HepG2 (cell line): ENCODE measurements around the gene FAM13B. TPM values are rescaled to one million over a fixed set of nuclear protein-coding genes. Genes with fewer than 3 reads are reported as not detected.

ENCODE experiments used
- ATAC-seq: fragments of 200-7000 bp; cut with Tn5 transposase; 3 replicates; pipeline ENCODE4 v1.9.1; 2020; ENCODE audit warnings: mild to moderate bottlenecking, moderate library complexity
- BruUV-seq: library from RNA; stranded (reverse); fragments of 400-500 nt; replicated peaks from 2 replicates; lab custom pipeline; 2021; lab: Mats Ljungman, UMichigan
- CTCF ChIA-PET: fragments of 300-600 bp; formaldehyde crosslinking; extraction: SDS; loops from one replicate; lab custom pipeline; 2021; ENCODE audit warnings: low total read pairs, inconsistent platforms, low intra/inter-chr PET ratio; lab: Yijun Ruan, JAX
- POLR2A ChIA-PET: fragments of 350-600 bp; sonication (Branson Sonifier 250); formaldehyde crosslinking; loops from one replicate; lab custom pipeline; 2020; ENCODE audit warnings: antibody characterized with exemption, inconsistent platforms; lab: Yijun Ruan, JAX
- DNase-seq: peaks from one replicate; pipeline ENCODE4 v3.0.0-alpha.2; 2015; ENCODE audit warnings: low spot score
- FAIRE-seq: peaks from 3 replicates; lab custom pipeline; 2011; peaks lifted over from hg19 to GRCh38; lab: Jason Lieb, UNC
- H2AFZ ChIP-seq: one replicate; pipeline ENCODE4 v1.6.1; 2011; ENCODE audit warnings: low read length, inconsistent platforms
- H3K27ac ChIP-seq: fragments of 300-600 bp; 3 replicates; pipeline ENCODE4 v1.8.0; 2011; ENCODE audit warnings: mixed run types, mild to moderate bottlenecking, mixed read lengths, low read length, inconsistent platforms; ENCODE audit not compliant: insufficient read depth; ENCODE audit errors: extremely low read length
- H3K27me3 ChIP-seq, 2 experiments: fragments of 200-600 bp in 1 of 2; 2 replicates in 1 of 2; 3 replicates in 1 of 2; pipeline versions ENCODE4 v1.6.0 to v1.8.0; 2011; ENCODE audit warnings: low read length in 2 of 2, mild to moderate bottlenecking in 2 of 2, moderate library complexity in 2 of 2, inconsistent platforms in 1 of 2; ENCODE audit not compliant: insufficient read depth in 2 of 2, control insufficient read depth in 1 of 2
- H3K36me3 ChIP-seq, 2 experiments: fragments of 200-600 bp in 1 of 2; replicated peaks in 1 of 2; 2 replicates in 1 of 2; 3 replicates in 1 of 2; pipeline versions ENCODE4 v1.5.1 to v1.8.0; 2011; ENCODE audit warnings: low read length in 2 of 2, inconsistent platforms in 1 of 2; ENCODE audit not compliant: insufficient read depth in 2 of 2, control insufficient read depth in 1 of 2
- H3K4me1 ChIP-seq: 2 replicates; pipeline ENCODE4 v1.5.1; 2012; ENCODE audit warnings: low read length, inconsistent platforms; ENCODE audit not compliant: insufficient read depth
- H3K4me2 ChIP-seq: 2 replicates; pipeline ENCODE4 v1.6.0; 2011; ENCODE audit warnings: low read depth, low read length, inconsistent platforms
- H3K4me3 ChIP-seq, 3 experiments: fragments of 200-600 bp in 1 of 3; sonication (generic), shearing (Covaris generic) in 1 of 3; replicated peaks in 1 of 3; 2 replicates each; pipeline ENCODE4 v1.5.1; 2011 to 2016; ENCODE audit warnings: low read length in 3 of 3, inconsistent platforms in 2 of 3, low read depth in 2 of 3, mild to moderate bottlenecking in 2 of 3, control low read depth in 1 of 3, mixed read lengths in 1 of 3; ENCODE audit not compliant: insufficient read depth in 1 of 3
- H3K79me2 ChIP-seq: one replicate; pipeline ENCODE4 v1.6.1; 2011; ENCODE audit warnings: low read length, inconsistent platforms; ENCODE audit not compliant: insufficient read depth
- H3K9ac ChIP-seq: 2 replicates; pipeline ENCODE4 v1.6.0; 2011; ENCODE audit warnings: mild to moderate bottlenecking, low read depth, low read length, inconsistent platforms; ENCODE audit not compliant: insufficient read depth
- H3K9me3 ChIP-seq: 2 replicates; pipeline ENCODE4 v1.5.1; 2012; ENCODE audit warnings: mild to moderate bottlenecking, low read length
- H4K20me1 ChIP-seq: 2 replicates; pipeline ENCODE4 v1.6.0; 2011; ENCODE audit warnings: inconsistent platforms, mild to moderate bottlenecking, low read length, moderate library complexity; ENCODE audit not compliant: insufficient read depth
- EED ChIP-seq: sonication (generic); formaldehyde crosslinking; IDR thresholded peaks from 2 replicates; pipeline ENCODE4 v1.5.0; 2020; ENCODE audit warnings: mild to moderate bottlenecking, missing genetic modification reagents
- HNRNPLL ChIP-seq: fragments of 200-400 bp; formaldehyde crosslinking; IDR thresholded peaks from 2 replicates; pipeline ENCODE4 v1.6.1; 2017; ENCODE audit warnings: mild to moderate bottlenecking, low read depth, low read length; ENCODE audit not compliant: poor library complexity, severe bottlenecking
- HNRNPUL1 ChIP-seq: fragments of 200-400 bp; formaldehyde crosslinking; IDR thresholded peaks from 2 replicates; pipeline ENCODE4 v1.6.1; 2017; ENCODE audit warnings: low read depth, mild to moderate bottlenecking, low read length, moderate library complexity
- KDM3A ChIP-seq: IDR thresholded peaks from 2 replicates; pipeline ENCODE4 v1.6.1; 2018; ENCODE audit warnings: low read depth, missing compliant biosample characterization
- KLF16 ChIP-seq, 2 experiments: sonication (generic) in 1 of 2; formaldehyde crosslinking in 1 of 2; IDR thresholded peaks; 2 replicates each; pipeline versions ENCODE4 v1.6.1 to v1.8.0; 2016 to 2023; ENCODE audit warnings: missing genetic modification reagents in 2 of 2, missing compliant biosample characterization in 1 of 2
- LCORL ChIP-seq, 2 experiments: fragments of 450-650 bp in 1 of 2; sonication (generic) in 1 of 2; formaldehyde crosslinking in 1 of 2; IDR thresholded peaks; 2 replicates each; pipeline versions ENCODE4 v1.5.0 to v1.6.1; 2017 to 2020; ENCODE audit warnings: antibody characterized with exemption in 1 of 2, missing genetic modification reagents in 1 of 2
- NR2F6 ChIP-seq, 2 experiments: IDR thresholded peaks; 2 replicates each; pipeline ENCODE4 v1.6.1; 2016; ENCODE audit warnings: antibody characterized with exemption in 1 of 2, mild to moderate bottlenecking in 1 of 2
- RARG ChIP-seq: sonication (generic); formaldehyde crosslinking; IDR thresholded peaks from 2 replicates; pipeline ENCODE4 v1.4.0; 2020; ENCODE audit warnings: low read depth, mild to moderate bottlenecking, missing genetic modification reagents
- SP2 ChIP-seq: sonication (generic); formaldehyde crosslinking; IDR thresholded peaks from 2 replicates; pipeline ENCODE4 v1.5.1; 2020; ENCODE audit warnings: mild to moderate bottlenecking, missing genetic modification reagents
- SPEN ChIP-seq: sonication (generic); formaldehyde crosslinking; IDR thresholded peaks from 2 replicates; pipeline ENCODE4 v1.5.1; 2020; ENCODE audit warnings: low read depth, mild to moderate bottlenecking, missing genetic modification reagents
- TEAD3 ChIP-seq: optimal IDR thresholded peaks from 2 replicates; pipeline ENCODE3; 2016; ENCODE audit warnings: borderline replicate concordance
- TOE1 ChIP-seq: sonication (generic); formaldehyde crosslinking; IDR thresholded peaks from 2 replicates; pipeline ENCODE4 v1.4.0; 2020; ENCODE audit warnings: mild to moderate bottlenecking, missing genetic modification reagents
- ZKSCAN1 ChIP-seq: fragments of 150-350 bp; IDR thresholded peaks from 2 replicates; pipeline ENCODE4 v1.6.1; 2014; ENCODE audit warnings: low read length
- ZMYM3 ChIP-seq: sonication (generic); formaldehyde crosslinking; IDR thresholded peaks from 2 replicates; pipeline ENCODE4 v1.5.1; 2020; ENCODE audit warnings: mild to moderate bottlenecking, missing genetic modification reagents
- ZNF232 ChIP-seq: sonication (generic); formaldehyde crosslinking; IDR thresholded peaks from 2 replicates; pipeline ENCODE4 v1.4.0; 2020; ENCODE audit warnings: missing genetic modification reagents, borderline replicate concordance
- ZNF251 ChIP-seq: sonication (generic); formaldehyde crosslinking; IDR thresholded peaks from 2 replicates; pipeline ENCODE4 v1.9.0; 2021; ENCODE audit warnings: mild to moderate bottlenecking, missing genetic modification reagents
- WGBS: methylation state at CpG from one replicate; pipeline ENCODE4 v1.1.6; 2017; ENCODE audit warnings: low lambda C conversion rate; 5-methylcytosine and 5-hydroxymethylcytosine counted together
- in situ Hi-C: cut with HindIII; loops from 2 replicates; pipeline ENCODE4 v1.10.0; 2017; ENCODE audit warnings: low pct_unique_long_range_greater_than_20kb; ENCODE audit not compliant: extremely low pct_ligation_motif_present
- intact Hi-C: fragments of 100-400 bp; cut with micrococcal nuclease; formaldehyde crosslinking; loops from one replicate; pipeline ENCODE4 v1.10.0; 2022; ENCODE audit not compliant: unreplicated experiment
- polyA plus RNA-seq, 8 experiments: library from polyadenylated mRNA; depleted of rRNA in 3 of 8; stranded (reverse) in 7 of 8; unstranded in 1 of 8; fragments of >200 nt; fragmentation: Illumina TruSeq in 4 of 8; extraction: Trizol in 4 of 8; gene quantifications; 2 replicates each; pipeline versions ENCODE4 v1.2.1 to v1.2.3, GENCODE V29; 2011 to 2016; ENCODE audit warnings: low read depth in 4 of 8, missing spikeins in 1 of 8, mixed read lengths in 1 of 8; ENCODE audit not compliant: insufficient read depth in 1 of 8
- total RNA-seq, 5 experiments: library from RNA; depleted of rRNA; stranded (reverse); fragments of >200 nt; fragmentation: Illumina TruSeq; extraction: Trizol; gene quantifications; 2 replicates each; pipeline ENCODE4 v1.2.3, GENCODE V29; 2016; ENCODE audit warnings: low read depth in 1 of 5
- TF ChIP-seq, protein P1 (sequence below): sonication (generic); formaldehyde crosslinking; IDR thresholded peaks from 2 replicates; pipeline ENCODE4 v1.4.0; 2020; ENCODE audit warnings: missing genetic modification reagents

Gene FAM13B
- total and polyA plus RNA-seq, 2 of the 13 experiments (the other 11 are each of a cell fraction or from before 2014, with no cell fraction given): 6.9 to 11.5 TPM

DNA sequence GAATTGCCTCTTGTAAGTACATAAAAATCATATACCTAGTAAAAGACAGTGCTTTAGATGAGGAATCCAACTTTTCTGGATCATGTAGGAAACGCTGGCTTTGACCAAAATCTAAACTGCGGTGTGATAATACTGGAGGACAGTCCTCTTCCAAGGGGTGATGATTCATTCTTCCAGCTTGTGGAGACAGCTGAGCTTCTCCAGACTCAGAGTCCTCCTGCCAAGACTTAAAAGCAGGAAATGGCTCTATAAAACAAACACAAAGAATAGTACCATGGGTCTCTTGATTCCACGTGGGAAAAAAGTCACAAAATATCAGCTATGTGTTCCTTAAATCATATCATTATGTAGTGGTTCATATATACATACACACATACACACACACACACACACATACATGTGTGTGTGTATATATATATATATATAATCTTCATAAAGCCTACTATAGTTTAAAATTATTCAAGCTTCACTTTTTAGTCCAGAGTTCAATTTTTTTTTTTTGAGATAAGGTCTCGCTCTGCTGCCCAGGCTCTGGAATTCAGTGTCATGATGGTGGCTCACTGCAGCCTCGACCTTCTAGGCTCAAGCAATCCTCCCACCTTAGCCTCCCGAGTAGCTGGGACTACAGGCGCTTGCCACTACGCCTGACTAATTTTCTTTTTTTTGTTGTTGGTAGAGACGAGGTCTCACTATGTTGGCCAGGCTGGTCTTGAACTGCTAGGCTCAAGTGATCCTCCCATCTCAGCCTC is 78.6 kb downstream of the FAM13B start:
- no peak overlapping the region for H3K27ac ChIP-seq
- WGBS: 96% methylated on average over 9 of the region's 9 CpGs
- ATAC-seq (no peak), FAIRE-seq (no peak), DNase-seq (no peak)
- H3K4me1 ChIP-seq: no peaks in the 10 kb centered on the region
- peaks cover 17 to 54% of the 10 kb centered on the region in 2 experiments; a peak in 4 of 5 replicates for H3K36me3 ChIP-seq
- H3K9ac ChIP-seq: no peak overlapping the region
- no peaks in the 10 kb centered on the region for H3K9me3 ChIP-seq
- H3K4me2 ChIP-seq: no peak overlapping the region
- BruUV-seq: no TSS peak
- TF ChIP-seq, protein P1, sequence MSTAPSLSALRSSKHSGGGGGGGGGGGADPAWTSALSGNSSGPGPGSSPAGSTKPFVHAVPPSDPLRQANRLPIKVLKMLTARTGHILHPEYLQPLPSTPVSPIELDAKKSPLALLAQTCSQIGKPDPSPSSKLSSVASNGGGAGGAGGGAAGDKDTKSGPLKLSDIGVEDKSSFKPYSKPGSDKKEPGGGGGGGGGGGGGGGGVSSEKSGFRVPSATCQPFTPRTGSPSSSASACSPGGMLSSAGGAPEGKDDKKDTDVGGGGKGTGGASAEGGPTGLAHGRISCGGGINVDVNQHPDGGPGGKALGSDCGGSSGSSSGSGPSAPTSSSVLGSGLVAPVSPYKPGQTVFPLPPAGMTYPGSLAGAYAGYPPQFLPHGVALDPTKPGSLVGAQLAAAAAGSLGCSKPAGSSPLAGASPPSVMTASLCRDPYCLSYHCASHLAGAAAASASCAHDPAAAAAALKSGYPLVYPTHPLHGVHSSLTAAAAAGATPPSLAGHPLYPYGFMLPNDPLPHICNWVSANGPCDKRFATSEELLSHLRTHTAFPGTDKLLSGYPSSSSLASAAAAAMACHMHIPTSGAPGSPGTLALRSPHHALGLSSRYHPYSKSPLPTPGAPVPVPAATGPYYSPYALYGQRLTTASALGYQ (CRISPR knock-in tag): no peak
- TF ChIP-seq NR2F6 (IDR thresholded peaks at IDR 0.05) (no peak), NR2F6 (CRISPR knock-in tag; IDR thresholded peaks at IDR 0.05) (no peak), HNRNPLL (no peak), TEAD3 (CRISPR knock-in tag) (no peak), ZKSCAN1 (no peak), TOE1 (no peak), HNRNPUL1 (no peak), KDM3A (CRISPR knock-in tag) (no peak), LCORL (IDR thresholded peaks at IDR 0.05) (no peak), LCORL (CRISPR knock-in tag; IDR thresholded peaks at IDR 0.05) (no peak), ZNF251 (CRISPR knock-in tag) (no peak), ZMYM3 (CRISPR knock-in tag) (no peak), RARG (CRISPR knock-in tag) (no peak), KLF16 (CRISPR knock-in tag; IDR thresholded peaks at IDR 0.05) (no peak), SPEN (CRISPR knock-in tag) (no peak), EED (no peak), SP2 (CRISPR knock-in tag) (no peak), ZNF232 (CRISPR knock-in tag) (no peak)
- no peaks in the 10 kb centered on the region for H4K20me1 ChIP-seq
- no peak overlapping the region for H2AFZ ChIP-seq
- CTCF ChIA-PET: no interaction called here
- POLR2A ChIA-PET: no interaction called here
- intact Hi-C loops (no loop called here), in situ Hi-C loops (no loop called here)
- no peaks in the 10 kb centered on the region for H3K79me2 ChIP-seq
- H3K27me3 ChIP-seq: no peaks in the 10 kb centered on the region
- H3K4me3 ChIP-seq: no peak overlapping the region
